ENCODE measurements around the gene COLEC12. TPM values are rescaled to one million over a fixed set of nuclear protein-coding genes. Genes with fewer than 3 reads are reported as not detected.

The COLEC12 gene
- polyA plus RNA-seq, 1 donor (not counting 4 experiments of a cell fraction or from before 2014, with no cell fraction given): not detected

DNA sequence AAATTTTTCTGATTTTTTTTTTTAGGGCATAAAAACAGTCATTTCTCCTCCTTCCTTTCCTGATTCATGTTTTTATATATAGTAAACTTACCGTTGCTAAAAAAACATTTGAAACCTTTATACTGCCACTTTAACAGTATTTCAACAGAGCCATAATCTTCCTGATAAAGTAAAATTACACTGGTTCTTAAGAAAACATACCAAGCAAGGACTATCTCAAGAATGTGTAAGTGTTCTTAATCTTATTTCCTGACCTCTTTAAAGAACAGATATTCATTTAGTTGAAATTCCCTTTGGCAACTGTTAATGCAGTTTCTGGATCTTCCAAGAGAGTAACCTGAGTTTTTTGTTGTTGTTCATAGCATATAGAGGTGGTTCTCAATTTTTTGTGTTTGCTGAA is 26.6 kb upstream of the COLEC12 start:
- no peaks in the 10 kb centered on the region for H3K79me2 ChIP-seq (ENCODE audit: control insufficient read depth, insufficient read depth, low read length)
- H3K36me3 ChIP-seq (ENCODE audit: control insufficient read depth in 2 of 2, extremely low read depth in 1 of 2, insufficient read depth in 2 of 2, low read length in 2 of 2): no peaks in the 10 kb centered on the region
- H3K9me3 ChIP-seq (ENCODE audit: control insufficient read depth, low read depth, low read length): no peaks in the 10 kb centered on the region
- H3K27me3 ChIP-seq (ENCODE audit: control insufficient read depth, extremely low read depth, insufficient read depth, low read length): no peaks in the 10 kb centered on the region
- no peak overlapping the region for H3K4me2 ChIP-seq (ENCODE audit: control insufficient read depth, extremely low read depth, insufficient read depth, low read depth, low read length)
- FAIRE-seq (no peak), DNase-seq (ENCODE audit: low read depth, low spot score) (no peak)
- H3K4me1 ChIP-seq (ENCODE audit: control insufficient read depth, extremely low read depth, insufficient read depth, low read length): peaks cover 20% of the 10 kb centered on the region
- no peaks in the 10 kb centered on the region for H3K9me1 ChIP-seq (ENCODE audit: control insufficient read depth, extremely low read depth, insufficient read depth, low read length)
- TF ChIP-seq EZH2 (IDR thresholded peaks at IDR 0.05; ENCODE audit: low read length) (no peak), CTCF (optimal IDR thresholded peaks at IDR 0.05 in 1 of 3, IDR thresholded peaks at IDR 0.05 in 1 of 3, conservative IDR thresholded peaks at IDR 0.05 in 1 of 3; ENCODE audit: extremely low read depth in 1 of 3, insufficient read depth in 2 of 3, low read length in 3 of 3) (no peak)
- no peaks in the 10 kb centered on the region for H4K20me1 ChIP-seq (ENCODE audit: control insufficient read depth, extremely low read depth, insufficient read depth, low read length)
- H3K4me3 ChIP-seq (ENCODE audit: control insufficient read depth in 2 of 3, extremely low read depth in 1 of 3, insufficient read depth in 2 of 3, low read depth in 1 of 3, low read length in 3 of 3): no peak overlapping the region
- dilution Hi-C loops (cut with MboI; ENCODE audit: extremely low pct_ligation_motif_present, low sequenced_read_pairs): no loop called here
- no peak overlapping the region for H3K9ac ChIP-seq (ENCODE audit: control insufficient read depth, extremely low read depth, insufficient read depth, low read length)
- no peak overlapping the region for H2AFZ ChIP-seq (ENCODE audit: control insufficient read depth, low read length)
- H3K27ac ChIP-seq (ENCODE audit: control insufficient read depth, insufficient read depth, low read length): no peak overlapping the region

GRCh38 chr18:526681-527080 is 26.2 kb upstream of the COLEC12 start:
- Histone ChIP-seq H4K20me1 (ENCODE audit: control insufficient read depth, extremely low read depth, insufficient read depth, low read length) (no peaks in the 10 kb centered on the region), H3K9ac (ENCODE audit: control insufficient read depth, extremely low read depth, insufficient read depth, low read length) (no peak overlapping the region), H3K4me3 (ENCODE audit: control insufficient read depth in 2 of 3, extremely low read depth in 1 of 3, insufficient read depth in 2 of 3, low read depth in 1 of 3, low read length in 3 of 3) (no peak overlapping the region), H3K27me3 (ENCODE audit: control insufficient read depth, extremely low read depth, insufficient read depth, low read length) (no peaks in the 10 kb centered on the region), H2AFZ (ENCODE audit: control insufficient read depth, low read length) (no peak overlapping the region), H3K36me3 (ENCODE audit: control insufficient read depth in 2 of 2, extremely low read depth in 1 of 2, insufficient read depth in 2 of 2, low read length in 2 of 2) (no peaks in the 10 kb centered on the region), H3K79me2 (ENCODE audit: control insufficient read depth, insufficient read depth, low read length) (no peaks in the 10 kb centered on the region), H3K4me2 (ENCODE audit: control insufficient read depth, extremely low read depth, insufficient read depth, low read depth, low read length) (no peak overlapping the region), H3K27ac (ENCODE audit: control insufficient read depth, insufficient read depth, low read length) (no peak overlapping the region), H3K9me3 (ENCODE audit: control insufficient read depth, low read depth, low read length) (no peaks in the 10 kb centered on the region), H3K9me1 (ENCODE audit: control insufficient read depth, extremely low read depth, insufficient read depth, low read length) (no peaks in the 10 kb centered on the region), H3K4me1 (ENCODE audit: control insufficient read depth, extremely low read depth, insufficient read depth, low read length) (peaks cover 16% of the 10 kb centered on the region)
- TF ChIP-seq CTCF (optimal IDR thresholded peaks at IDR 0.05 in 1 of 3, IDR thresholded peaks at IDR 0.05 in 1 of 3, conservative IDR thresholded peaks at IDR 0.05 in 1 of 3; ENCODE audit: extremely low read depth in 1 of 3, insufficient read depth in 2 of 3, low read length in 3 of 3) (no peak), EZH2 (IDR thresholded peaks at IDR 0.05; ENCODE audit: low read length) (no peak)
- FAIRE-seq (no peak), DNase-seq (ENCODE audit: low read depth, low spot score) (no peak)
- dilution Hi-C loops (cut with MboI; ENCODE audit: extremely low pct_ligation_motif_present, low sequenced_read_pairs): no loop called here

All from keratinocyte (primary cell).